ENCODE data around the gene BEST1.

Gene BEST1

GRCh38 chr11:62011881-62012280, 61.7 kb downstream of the BEST1 start:
- TF ChIP-seq EGR1 (IDR thresholded peaks at IDR 0.05) (no peak), ZBTB7A (IDR thresholded peaks at IDR 0.05; ENCODE audit: low read depth) (no peak), MAX (IDR thresholded peaks at IDR 0.05) (no peak), FOXM1 (IDR thresholded peaks at IDR 0.05; ENCODE audit: borderline replicate concordance, low read depth) (no peak), TAF1 (IDR thresholded peaks at IDR 0.05; ENCODE audit: low read depth) (no peak), CEBPB (IDR thresholded peaks at IDR 0.05) (no peak), NFIC (IDR thresholded peaks at IDR 0.05) (no peak), TCF12 (IDR thresholded peaks at IDR 0.05; ENCODE audit: low read depth) (no peak), RAD21 (IDR thresholded peaks at IDR 0.05; ENCODE audit: low read depth) (no peak), USF1 (IDR thresholded peaks at IDR 0.05) (no peak), TEAD4 (IDR thresholded peaks at IDR 0.05) (no peak), YY1 (IDR thresholded peaks at IDR 0.05; ENCODE audit: low read depth) (no peak), EP300 (IDR thresholded peaks at IDR 0.05; ENCODE audit: borderline replicate concordance) (no peak), REST (IDR thresholded peaks at IDR 0.05; ENCODE audit: low read depth) (no peak), CREB1 (IDR thresholded peaks at IDR 0.05; ENCODE audit: low read depth) (no peak)

- TF ChIP-seq NFIC (IDR thresholded peaks at IDR 0.05) (no peak), YY1 (IDR thresholded peaks at IDR 0.05; ENCODE audit: low read depth) (no peak), ZBTB7A (IDR thresholded peaks at IDR 0.05; ENCODE audit: low read depth) (no peak), FOXM1 (IDR thresholded peaks at IDR 0.05; ENCODE audit: borderline replicate concordance, low read depth) (no peak), REST (IDR thresholded peaks at IDR 0.05; ENCODE audit: low read depth) (no peak), EP300 (IDR thresholded peaks at IDR 0.05; ENCODE audit: borderline replicate concordance) (no peak), MAX (IDR thresholded peaks at IDR 0.05) (no peak), USF1 (IDR thresholded peaks at IDR 0.05) (no peak), TEAD4 (IDR thresholded peaks at IDR 0.05) (no peak), CEBPB (IDR thresholded peaks at IDR 0.05) (no peak), EGR1 (IDR thresholded peaks at IDR 0.05) (no peak), TCF12 (IDR thresholded peaks at IDR 0.05; ENCODE audit: low read depth) (no peak), CREB1 (IDR thresholded peaks at IDR 0.05; ENCODE audit: low read depth) (no peak), RAD21 (IDR thresholded peaks at IDR 0.05; ENCODE audit: low read depth) (no peak), TAF1 (IDR thresholded peaks at IDR 0.05; ENCODE audit: low read depth) (no peak)
Measured at GRCh38 chr11:62012451-62012831, 62.3 kb downstream of the BEST1 start.

- TF ChIP-seq FOXM1 (IDR thresholded peaks at IDR 0.05; ENCODE audit: borderline replicate concordance, low read depth) (no peak), NFIC (IDR thresholded peaks at IDR 0.05) (no peak), CREB1 (IDR thresholded peaks at IDR 0.05; ENCODE audit: low read depth) (no peak), EP300 (IDR thresholded peaks at IDR 0.05; ENCODE audit: borderline replicate concordance) (no peak)
Measured at GRCh38 chr11:62012832-62013461, 62.8 kb downstream of the BEST1 start.
